HS-27A (cell line): Measurements from ENCODE around the gene SCAF8.
"Not testable (repeated sequence)": the region's sequence is repeated elsewhere in the genome, so short reads cannot be mapped to it uniquely, and the experiment has no call there.

Source experiments
- DNase-seq: peaks from one replicate; pipeline ENCODE4 v3.0.0-alpha.2; 2012; ENCODE audit warnings: low read depth, missing footprints

The SCAF8 gene, protein sequence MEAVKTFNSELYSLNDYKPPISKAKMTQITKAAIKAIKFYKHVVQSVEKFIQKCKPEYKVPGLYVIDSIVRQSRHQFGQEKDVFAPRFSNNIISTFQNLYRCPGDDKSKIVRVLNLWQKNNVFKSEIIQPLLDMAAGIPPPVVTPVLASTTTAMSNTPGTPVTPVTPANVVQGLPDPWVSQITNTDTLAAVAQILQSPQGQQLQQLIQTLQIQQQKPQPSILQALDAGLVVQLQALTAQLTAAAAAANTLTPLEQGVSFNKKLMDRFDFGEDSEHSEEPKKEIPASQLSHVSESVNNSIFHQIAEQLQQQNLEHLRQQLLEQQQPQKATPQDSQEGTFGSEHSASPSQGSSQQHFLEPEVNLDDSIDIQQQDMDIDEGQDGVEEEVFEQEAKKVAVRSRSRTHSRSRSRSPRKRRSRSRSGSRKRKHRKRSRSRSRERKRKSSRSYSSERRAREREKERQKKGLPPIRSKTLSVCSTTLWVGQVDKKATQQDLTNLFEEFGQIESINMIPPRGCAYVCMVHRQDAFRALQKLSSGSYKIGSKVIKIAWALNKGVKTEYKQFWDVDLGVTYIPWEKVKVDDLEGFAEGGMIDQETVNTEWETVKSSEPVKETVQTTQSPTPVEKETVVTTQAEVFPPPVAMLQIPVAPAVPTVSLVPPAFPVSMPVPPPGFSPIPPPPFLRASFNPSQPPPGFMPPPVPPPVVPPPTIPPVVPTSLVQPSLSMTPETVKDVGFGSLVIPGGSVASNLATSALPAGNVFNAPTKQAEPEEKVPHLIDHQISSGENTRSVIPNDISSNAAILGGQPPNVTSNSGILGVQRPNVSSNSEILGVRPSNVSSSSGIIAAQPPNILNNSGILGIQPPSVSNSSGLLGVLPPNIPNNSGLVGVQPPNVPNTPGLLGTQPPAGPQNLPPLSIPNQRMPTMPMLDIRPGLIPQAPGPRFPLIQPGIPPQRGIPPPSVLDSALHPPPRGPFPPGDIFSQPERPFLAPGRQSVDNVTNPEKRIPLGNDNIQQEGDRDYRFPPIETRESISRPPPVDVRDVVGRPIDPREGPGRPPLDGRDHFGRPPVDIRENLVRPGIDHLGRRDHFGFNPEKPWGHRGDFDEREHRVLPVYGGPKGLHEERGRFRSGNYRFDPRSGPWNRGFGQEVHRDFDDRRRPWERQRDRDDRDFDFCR (N-terminal part only)

DNA sequence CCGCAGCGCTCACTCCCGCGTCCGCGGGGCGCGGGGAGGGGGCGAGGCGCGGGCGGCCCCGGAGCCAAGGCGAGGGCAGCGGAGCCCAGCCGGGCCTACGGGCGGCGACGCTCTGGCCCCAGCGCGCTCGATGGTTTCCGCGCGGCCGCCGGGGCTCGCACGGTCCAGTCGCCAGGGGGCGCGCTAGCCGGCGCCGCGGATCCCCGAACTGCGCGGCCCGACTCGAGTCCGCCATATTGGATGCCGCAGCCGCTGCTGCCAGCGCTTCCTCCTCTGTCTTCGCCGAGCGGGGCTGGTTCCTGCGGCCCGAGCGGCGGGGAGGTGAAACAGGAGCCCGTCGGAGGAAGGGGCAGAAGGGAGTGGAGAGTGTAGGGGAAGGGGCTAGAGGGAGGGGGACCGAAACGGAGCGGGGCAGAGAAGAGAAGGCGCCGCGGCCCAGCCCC, at the start of gene SCAF8:
SCAF8 (plus strand) TSS at position 234 of the 443 bp plus-strand sequence. CDS start 485 bp downstream, outside the sequence.
- peak; percentile 66 for DNase-seq

DNA sequence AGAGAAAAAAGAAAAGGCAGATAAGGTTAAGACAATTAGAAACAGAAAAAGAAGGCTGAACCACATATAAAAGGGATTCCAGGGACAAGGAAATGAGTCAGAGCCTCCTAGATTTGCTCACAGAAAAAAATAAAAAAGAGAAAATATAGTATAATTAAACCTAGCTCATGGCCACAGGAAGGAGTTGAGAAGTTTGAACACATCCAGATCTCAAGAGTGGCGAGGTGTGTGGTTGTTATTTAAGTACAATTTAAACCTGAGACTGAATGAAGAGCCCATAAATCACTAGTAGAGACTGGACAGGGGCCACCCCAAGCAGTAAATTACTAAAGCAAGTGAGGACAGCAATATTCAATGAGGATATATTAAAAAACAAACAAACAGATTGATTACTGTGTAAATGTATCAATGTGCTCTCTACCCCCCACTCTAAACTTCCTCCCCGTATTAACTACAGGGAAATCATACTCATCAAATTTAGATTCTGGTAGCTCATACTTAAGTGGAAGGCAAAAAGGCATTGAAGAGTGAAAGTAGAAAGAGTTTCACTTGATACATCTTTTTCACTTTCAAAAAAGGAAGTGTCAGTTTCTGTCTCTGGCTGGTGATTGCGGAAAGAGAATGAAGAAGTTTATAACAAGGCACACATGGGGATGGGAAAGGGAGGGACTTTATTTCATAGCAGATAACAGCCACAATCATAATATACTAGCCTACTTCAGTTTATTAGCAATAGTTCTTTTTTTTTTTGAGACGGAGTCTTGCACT, 49.3 kb upstream of the SCAF8 start:
- DNase-seq, result no peak

DNA sequence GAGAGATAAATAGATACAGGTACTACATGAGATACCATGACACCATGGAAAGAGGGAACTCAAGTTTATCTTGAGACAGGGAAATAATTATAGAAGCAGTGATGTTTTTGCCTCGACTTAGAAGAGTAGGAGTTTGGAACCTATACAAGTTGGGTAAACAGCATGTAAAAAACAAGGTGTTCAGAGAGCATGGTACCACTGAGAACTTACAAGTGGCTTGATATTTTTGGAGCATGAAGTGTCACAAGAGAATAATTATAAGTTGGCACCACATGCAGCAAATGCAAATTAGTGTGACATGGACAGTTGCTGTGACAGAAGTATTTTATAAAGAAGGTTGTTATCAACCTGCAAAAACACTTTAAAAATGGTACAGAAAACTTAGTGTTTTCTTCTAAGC, 47.1 kb upstream of the SCAF8 start:
- no peak for DNase-seq

DNA sequence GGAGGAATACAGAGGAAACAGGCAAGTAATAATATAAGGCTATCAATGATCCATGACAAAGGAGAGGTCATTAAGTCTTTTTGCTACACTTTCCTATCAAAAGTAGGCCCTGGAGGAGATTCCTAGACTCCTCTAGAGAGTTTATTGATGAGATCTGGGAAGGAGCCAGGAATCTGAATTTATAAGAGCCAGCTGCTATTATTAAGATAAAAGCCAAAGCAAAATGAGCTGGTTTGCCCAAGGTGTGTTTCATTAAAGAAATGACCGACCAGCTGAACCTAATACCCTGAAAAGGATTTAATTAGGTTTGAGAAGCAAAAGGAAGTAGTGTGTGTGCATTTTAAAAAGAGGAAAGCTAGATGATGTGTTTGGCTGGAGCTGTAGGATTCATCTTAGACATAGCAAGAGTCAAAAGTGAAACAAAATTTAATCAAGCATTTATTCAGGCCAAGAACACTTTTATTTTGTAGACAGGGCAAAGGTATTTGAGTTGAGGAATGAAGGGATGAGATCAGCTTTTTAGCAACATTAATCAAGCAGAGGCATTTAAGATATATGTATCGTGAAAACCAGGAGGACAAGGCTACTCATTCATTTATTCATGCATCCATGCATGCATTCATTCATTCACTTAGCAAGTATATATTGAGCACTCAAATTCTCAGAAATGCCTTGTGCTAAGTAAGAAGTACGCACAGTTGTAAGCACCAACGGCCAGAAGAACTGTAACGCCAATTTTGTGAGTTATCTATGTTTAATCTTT, 43.5 kb upstream of the SCAF8 start:
- DNase-seq, result no peak

DNA sequence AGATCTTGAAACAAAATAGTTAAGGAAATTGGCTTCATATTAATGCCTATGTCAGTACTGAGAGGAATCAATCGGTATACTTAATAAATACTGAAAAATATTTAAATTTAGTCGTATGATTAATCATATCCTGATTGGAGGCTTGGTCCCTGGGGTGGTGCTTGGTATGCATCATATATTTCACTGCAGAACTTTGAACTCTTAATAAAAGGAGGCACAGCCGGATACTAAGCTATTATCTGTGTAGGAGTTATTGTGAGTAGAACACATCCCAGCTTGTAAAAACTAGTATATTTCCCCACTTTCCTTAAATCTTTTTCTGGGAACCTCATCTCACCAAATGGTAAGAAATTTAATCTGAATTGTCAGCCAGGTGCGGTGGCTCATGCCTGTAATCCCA, 42.4 kb upstream of the SCAF8 start:
- no peak for DNase-seq

DNA sequence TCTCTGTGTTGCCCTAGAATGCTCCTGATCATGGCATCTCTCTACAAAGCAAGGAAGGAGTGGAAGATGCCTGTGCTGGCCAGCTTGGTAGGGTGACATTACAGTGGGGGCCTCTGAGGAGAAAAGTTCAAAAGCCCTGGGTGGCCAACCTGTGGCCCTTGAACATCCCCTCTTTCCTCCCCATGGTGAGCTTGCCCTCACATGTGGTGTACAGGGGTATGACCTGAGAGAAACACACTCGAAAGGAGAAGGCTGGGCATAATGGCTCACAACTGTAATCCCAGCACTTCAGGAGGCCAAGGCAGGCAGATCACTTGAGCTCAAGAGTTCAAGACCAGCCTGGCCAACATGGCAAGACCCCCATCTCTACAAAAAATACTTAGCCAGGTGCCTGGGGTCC, 36.6 kb upstream of the SCAF8 start:
- DNase-seq, result no peak

DNA sequence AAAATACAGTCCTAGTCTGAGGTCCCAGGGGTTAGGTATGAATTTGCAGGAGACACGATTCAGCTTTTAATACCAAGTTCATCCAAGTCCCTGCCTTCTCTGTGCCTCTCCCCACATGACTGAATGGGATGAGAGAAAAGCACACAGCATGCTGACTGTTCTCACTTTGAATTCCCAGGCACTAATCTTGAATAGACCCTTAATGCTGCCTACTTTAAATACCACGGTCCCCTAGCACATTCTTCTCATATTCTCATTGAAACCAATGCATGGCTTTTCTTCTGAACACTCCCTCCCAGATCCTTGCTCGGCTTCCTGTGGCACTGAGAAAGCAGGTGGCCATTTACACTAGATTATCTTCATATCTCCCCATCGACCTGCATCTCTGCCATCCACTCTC, 30.1 kb upstream of the SCAF8 start:
- no peak for DNase-seq

DNA sequence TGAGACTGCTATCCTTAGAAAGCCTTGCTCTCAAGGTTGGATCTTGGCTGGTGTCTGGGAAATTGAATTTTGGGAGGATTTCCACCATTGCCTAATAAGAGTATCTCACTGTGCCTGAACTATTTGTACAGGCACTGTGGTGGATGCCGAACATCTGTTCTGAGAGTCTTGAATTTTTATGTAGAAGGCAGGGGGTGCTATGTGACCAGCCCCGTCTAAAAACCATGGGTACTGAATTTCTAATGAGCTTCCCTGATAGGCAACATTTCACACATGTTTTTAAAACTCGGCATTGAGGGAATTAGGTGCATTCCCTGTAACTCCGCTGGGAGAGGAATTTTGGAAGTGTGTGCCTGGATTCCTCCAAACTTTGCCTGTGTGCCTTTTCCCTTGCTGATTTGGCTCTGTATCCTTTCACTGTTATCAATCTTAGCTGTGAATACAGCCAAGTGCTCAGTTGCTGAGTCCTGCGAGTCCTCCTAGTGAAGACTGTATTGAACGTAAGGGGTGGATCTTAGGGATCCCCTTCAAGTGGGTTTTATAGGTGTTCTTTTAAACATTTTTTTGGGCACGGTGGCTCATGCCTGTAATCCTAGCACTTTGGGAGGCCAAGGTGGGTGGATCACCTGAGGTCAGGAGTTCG, 27.6 kb upstream of the SCAF8 start:
- DNase-seq, result no peak

DNA sequence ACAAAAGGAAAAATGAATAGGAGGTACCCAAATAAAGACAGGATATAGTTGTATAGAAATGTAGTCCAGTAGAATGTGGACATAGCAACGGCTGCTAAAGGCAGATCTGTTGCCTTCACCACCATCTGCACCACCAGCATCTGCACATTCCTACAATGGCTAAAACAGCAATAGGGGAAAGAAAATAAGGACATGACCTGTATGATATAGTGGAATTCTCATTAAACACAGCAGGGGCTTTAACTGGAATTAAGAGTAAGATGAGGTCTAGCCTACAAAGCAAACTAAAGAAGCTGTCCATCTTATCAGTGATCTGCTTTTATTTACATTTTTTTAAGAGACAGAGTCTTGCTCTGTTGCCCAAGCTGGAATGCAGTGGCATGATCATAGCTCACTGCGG, 26.8 kb upstream of the SCAF8 start:
- no peak for DNase-seq

DNA sequence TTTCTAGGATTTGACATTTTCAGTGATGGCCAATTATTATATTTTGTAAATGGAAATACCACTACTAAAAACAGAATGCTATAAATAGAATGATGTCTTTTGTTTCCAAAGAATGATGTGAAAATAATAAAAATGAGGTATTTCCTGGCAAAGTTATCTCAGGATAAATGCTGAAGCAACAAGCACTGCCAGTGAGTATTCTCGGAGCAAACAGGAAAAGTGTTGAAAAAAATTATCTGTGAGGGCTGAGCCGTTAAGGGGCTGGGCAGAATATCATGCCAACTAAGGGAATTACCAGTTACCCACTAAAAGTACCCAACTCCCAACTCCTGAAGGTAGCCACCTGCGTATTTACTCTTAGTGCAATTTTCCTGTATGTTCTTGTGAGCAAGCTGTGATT, 23.6 kb upstream of the SCAF8 start:
- DNase-seq, result no peak

DNA sequence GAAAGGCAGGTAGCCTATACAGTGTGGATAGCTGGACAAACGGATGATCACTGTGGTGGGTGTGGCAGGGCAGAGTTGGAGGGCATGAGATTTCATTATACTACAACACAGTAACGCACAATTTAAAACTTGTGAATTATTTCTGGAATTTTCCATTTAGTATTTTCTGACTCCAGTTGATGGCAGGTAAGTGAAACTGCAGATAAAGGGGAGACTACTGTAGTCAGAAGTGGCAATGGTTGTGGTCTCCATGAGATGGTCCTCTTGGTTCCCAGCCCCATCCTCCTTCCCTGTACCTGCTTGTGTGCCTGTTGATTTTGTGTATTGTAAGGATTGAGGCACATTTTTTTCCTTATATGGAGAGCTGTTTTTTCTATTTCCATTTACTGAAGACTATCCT, 22.5 kb upstream of the SCAF8 start:
- DNase-seq, result no peak

DNA sequence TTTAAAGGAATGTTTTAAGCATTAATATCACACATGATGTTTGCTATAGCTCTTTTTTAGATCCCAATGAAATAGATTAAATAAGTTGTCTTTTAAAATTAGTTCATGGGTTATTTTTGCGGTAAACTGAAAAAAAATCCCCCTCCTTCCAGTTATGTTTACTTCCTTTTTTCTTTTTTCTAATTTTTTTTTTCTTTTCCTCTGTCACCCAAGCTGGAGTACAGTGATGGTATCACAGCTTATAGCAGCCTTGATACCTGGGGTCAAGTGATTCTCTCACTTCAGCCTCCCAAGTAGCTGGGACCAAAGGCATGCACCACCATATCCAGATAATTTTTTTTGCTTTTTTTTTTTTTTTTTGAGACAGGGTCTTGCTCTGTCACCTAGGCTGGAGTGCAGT, 17.8 kb upstream of the SCAF8 start:
- no peak for DNase-seq

DNA sequence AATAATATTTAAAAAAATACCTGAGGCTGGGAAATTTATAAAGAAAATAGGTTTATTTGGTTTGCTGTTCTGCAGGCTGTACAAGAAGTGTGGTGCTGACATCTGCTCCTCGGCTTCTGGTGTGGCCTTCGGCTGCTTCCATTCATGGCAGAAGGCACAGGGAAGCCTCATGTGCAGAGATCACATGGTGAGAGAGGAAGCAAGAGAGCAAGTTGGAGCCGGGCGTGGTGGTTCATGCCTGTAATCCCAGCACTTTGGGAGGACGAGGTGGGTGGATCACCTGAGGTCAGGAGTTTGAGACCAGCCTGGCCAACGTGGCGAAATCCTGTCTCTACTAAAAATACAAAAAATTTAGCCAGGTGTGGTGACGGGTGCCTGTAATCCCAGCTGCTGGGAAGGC, 16.9 kb upstream of the SCAF8 start:
- DNase-seq, result not testable (repeated sequence)

DNA sequence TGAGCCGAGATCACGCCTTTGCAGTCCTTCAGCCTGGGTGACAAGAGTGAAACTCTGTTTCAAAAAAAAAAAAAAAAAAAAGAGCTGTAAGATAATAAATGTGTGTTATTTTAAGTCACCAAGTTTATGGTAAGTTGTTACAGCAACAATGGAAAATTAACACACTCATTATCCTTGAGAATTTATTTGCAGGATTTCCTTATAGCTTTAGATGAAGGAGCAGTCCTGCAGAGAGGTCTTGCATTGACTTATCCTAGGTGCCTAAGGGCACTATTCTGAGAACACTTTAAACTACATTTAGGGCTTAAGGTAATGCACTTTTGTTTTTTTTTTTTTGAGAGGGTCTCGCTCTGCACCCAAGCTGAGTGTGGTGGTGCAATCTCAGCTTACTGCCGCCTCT, 13.8 kb upstream of the SCAF8 start:
- no peak for DNase-seq

DNA sequence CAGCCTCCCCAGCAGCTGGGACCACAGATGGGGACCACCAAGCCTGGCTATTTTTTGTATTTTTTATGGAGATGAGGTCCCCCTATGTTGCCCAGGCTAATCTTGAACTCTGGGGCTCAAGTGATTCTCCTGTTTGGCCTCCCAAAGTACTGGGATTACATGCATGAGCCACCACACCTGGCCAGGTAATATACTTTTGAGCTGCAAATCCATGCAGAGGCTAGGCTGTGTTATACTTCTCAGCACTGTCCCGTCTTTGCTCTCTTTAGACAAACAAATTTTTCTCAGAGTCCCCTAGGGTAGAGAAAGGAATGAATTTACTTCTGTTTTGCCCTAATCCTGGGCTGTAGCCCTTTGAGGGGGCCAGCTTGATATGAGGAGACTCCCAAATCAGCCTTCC, 13.4 kb upstream of the SCAF8 start:
- DNase-seq, result no peak

DNA sequence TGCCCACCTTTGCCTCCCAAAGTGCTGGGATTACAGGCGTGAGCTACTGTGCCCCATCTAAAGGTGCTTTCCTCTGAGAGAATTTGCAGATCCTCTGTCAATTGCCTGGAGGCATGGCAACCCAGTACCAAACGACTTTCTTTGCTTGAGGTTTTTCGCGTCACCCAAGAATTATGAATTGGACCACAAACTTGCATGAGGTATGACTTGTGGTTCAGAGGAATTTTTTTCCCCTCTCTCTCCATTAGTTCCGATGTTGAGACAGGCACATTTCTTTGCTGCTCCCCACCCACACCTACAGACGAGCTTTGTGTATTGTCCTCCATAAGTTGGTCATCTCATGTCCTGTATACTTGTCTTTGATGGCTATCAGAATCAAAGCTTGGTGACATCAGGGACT, 11.8 kb upstream of the SCAF8 start:
- DNase-seq, result peak; percentile 48

DNA sequence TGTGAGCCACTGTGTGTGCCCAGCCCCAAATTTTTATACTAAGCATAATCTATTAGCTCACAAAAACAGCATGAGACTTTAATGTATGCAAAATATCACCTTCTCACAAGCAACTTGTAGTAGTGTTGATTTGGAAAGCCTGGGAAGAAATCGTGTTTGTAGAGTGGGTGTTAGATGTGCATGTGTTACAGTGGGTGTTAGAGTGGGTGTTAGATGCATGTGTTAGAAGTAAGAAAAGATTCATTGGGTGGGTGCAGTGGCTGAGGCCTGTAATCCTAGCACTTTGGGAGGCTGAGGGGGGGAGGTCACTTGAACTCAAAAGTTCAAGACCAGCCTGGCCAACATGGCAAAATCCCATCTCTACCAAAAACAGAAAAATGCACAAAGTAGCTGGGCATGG, 6.3 kb upstream of the SCAF8 start:
- no peak for DNase-seq

DNA sequence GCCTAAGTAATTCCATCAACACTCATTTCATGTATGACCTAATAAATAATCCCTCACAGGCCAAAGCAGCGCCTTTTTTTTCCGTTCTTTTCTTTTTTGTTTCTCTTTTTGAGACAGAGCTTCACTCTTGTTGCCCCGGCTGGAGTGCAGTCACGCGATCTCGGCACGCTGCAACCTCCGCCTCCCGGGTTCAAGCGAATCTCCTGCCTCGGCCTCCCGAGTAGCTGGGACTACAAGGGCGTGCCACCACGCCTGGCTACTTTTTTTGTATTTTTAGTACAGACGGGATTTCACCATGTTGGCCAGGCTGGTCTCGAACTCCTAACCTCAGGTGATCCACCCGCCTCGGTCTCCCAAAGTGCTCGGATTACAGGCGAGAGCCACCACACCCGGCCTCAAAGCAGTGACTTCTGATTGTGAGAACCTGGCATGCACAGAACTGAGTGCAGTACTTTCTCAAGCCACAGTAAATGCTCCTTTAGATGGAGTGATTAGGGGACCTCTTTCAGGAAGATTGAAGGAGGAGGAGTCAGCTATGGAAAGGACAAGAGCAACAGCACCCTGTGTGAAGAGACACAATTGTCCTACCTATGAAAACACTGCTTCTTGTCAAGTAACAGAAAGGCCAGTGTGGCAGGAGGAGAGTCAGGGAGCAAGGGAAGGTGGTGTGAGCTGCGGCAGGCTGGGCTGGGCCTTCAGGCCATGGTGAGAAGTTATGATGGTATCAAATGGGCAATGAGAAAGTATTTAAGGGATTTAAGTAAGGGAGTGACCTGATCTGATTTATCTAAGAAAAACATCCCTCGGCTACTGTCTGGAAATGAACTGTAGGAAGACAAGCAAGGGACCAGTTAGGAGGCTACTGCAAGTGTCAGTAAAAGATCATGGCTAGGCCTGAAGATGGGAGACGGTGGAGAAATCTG, 1.7 kb upstream of the SCAF8 start:
- DNase-seq, result no peak

DNA sequence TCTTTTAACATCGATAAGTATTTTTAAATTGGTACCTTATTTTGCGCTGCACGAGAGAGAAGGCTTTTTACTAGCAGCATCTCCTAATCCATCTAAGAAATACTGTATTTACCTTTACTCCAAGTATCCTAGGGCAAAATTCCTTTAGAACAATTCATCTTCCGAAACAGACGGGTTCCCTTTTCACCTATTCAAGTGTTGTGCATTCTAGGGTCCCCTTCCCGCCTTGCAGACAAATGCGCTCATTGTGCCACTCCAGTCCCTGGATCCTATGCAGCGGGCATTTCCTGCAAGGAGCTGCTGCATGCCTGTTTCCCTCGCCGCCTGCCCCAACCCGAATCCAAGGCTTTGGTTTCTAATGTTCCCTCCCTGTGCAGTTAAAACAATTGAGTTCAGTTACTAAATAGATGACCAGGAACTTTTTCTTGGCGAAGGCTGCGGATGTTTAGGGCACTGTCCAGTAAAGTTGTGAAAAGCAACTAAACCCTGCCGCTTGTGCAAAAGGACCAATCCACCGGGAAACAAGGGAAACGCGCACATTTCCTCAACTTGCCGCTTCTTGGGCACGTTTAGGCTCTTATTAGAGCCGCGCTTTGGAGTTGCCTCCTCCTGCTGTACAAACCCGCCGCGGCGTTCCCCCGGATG, 556 bp upstream of the SCAF8 start:
- DNase-seq, result peak; percentile 62
